HG03520 (cell line): ENCODE results near the gene CEP72.
"Not testable (repeated sequence)": the region's sequence is repeated elsewhere in the genome, so short reads cannot be mapped to it uniquely, and the experiment has no call there.

Source experiments
- ATAC-seq: cut with Tn5 transposase; IDR thresholded peaks from one replicate; pipeline ENCODE4 v1.9.1; 2021; ENCODE audit warnings: mild to moderate bottlenecking, moderate library complexity; ENCODE audit not compliant: unreplicated experiment

The CEP72 gene

GRCh38 chr5:695475-695874, 83.3 kb downstream of the CEP72 start:
- ATAC-seq, result not testable (repeated sequence)

DNA sequence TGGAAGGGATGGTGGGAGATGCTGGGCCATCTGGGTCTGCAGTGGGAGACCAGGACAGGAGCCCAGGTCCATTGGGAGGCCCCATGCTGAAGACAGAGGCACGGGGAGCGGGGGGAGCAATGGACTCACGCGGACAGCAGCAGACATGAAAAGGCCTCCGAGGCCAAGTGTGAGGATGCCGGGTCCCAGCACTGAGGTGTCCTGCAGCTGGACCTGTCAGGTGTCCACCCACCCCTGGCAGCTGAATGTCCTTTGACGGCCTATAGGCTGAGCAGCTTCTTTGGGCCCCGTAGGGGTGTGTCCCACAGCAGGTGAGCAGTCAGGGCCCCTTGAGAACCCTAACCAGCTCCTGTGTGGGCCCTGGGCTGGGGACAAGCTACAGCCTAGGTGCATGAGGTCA, 84.1 kb downstream of the CEP72 start:
- ATAC-seq, result not testable (repeated sequence)

DNA sequence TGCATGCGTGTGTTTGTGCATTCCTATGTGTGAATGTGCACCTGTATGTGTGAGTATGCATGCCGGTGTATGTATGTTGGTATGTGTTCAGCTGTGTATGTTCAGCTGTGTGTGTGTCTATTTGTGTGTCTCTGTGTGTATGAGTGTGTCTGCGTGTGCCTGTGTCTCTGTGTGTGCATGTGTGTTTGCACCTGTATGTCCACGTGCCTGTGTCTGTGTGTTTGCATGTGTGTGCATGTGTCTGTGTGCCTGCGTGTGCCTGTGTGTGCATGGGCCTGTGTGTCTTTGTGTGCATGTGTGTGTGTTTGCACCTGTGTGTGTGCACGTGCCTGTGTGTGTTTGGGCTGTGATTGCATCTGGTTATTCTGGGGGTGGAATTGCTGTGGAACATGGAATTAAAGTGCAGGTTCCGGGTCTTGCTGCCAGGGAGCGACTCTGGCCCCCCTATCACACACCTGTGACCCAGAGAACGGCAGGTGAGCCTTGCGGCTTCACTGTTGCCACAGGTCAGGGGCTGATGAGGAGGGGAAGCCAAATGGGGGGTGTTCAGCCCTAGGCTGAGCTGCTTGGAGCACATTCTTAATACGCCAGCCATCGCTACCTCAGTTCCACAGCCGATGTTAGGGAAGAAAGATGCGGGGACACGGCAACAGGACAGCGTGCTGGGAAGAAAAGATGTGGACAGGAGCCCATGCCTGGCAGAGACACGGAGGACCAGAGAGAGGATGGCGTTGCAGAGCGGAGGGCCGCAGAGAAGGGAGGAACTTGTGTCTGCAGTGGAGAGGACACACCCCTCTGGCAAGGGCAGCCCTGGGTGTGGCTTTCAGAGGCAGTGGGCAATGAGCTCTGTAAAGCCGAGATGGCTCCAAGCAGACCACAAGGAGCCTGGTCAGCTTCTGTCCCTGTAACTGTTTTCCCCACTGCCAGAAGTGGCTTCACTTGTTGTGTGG, 84.9 kb downstream of the CEP72 start:
- ATAC-seq, result not testable (repeated sequence)
